HepG2 (cell line): Measurements from ENCODE around the gene EPC1. TPM values are rescaled to one million over a fixed set of nuclear protein-coding genes. Genes with fewer than 3 reads are reported as not detected.
A peak's percentile ranks its signal among the peaks of the same experiment; 100 is the strongest.

Experiments used
- ARID3A ChIP-seq: IDR thresholded peaks from 2 replicates; pipeline ENCODE4 v1.6.1; 2012; ENCODE audit warnings: low read depth, low read length, improper control_type of control experiment
- CREM ChIP-seq, 2 experiments: sonication (generic) in 1 of 2; formaldehyde crosslinking in 1 of 2; IDR thresholded peaks; 2 replicates each; pipeline versions ENCODE4 v1.4.0 to v1.6.1; 2016 to 2020; ENCODE audit warnings: antibody characterized with exemption in 1 of 2, mild to moderate bottlenecking in 1 of 2, missing genetic modification reagents in 1 of 2
- FIP1L1 ChIP-seq: fragments of 200-400 bp; formaldehyde crosslinking; IDR thresholded peaks from 2 replicates; pipeline ENCODE4 v1.6.1; 2018; ENCODE audit warnings: low read depth, mild to moderate bottlenecking, low read length, moderate library complexity, borderline replicate concordance; ENCODE audit not compliant: insufficient read depth
- FUBP1 ChIP-seq: sonication (generic); formaldehyde crosslinking; IDR thresholded peaks from 2 replicates; pipeline ENCODE4 v1.5.1; 2020; ENCODE audit warnings: missing genetic modification reagents, mild to moderate bottlenecking, borderline replicate concordance
- KLF13 ChIP-seq: sonication (generic); formaldehyde crosslinking; IDR thresholded peaks from 2 replicates; pipeline ENCODE4 v1.4.0; 2020; ENCODE audit warnings: mild to moderate bottlenecking, missing genetic modification reagents
- MTF1 ChIP-seq: sonication (generic); formaldehyde crosslinking; IDR thresholded peaks from 2 replicates; pipeline ENCODE4 v1.5.0; 2020; ENCODE audit warnings: missing genetic modification reagents
- NFAT5 ChIP-seq: sonication (generic); formaldehyde crosslinking; IDR thresholded peaks from 2 replicates; pipeline ENCODE4 v1.4.0; 2020; ENCODE audit warnings: missing genetic modification reagents
- PRDM4 ChIP-seq: sonication (generic); formaldehyde crosslinking; IDR thresholded peaks from 2 replicates; pipeline ENCODE4 v1.9.0; 2021; ENCODE audit warnings: missing genetic modification reagents, borderline replicate concordance
- SSRP1 ChIP-seq: IDR thresholded peaks from 2 replicates; pipeline ENCODE4 v1.6.1; 2016; ENCODE audit warnings: control low read depth
- ZFP62 ChIP-seq: sonication (generic); formaldehyde crosslinking; IDR thresholded peaks from 2 replicates; pipeline ENCODE4 v1.4.0; 2020; ENCODE audit warnings: missing genetic modification reagents
- ZNF781 ChIP-seq: sonication (generic); formaldehyde crosslinking; IDR thresholded peaks from 2 replicates; pipeline ENCODE4 v1.5.1; 2020; ENCODE audit warnings: borderline replicate concordance, mild to moderate bottlenecking, missing genetic modification reagents; ENCODE audit errors: not compliant biosample characterization
- polyA plus RNA-seq, 8 experiments: library from polyadenylated mRNA; depleted of rRNA in 3 of 8; stranded (reverse) in 7 of 8; unstranded in 1 of 8; fragments of >200 nt; fragmentation: Illumina TruSeq in 4 of 8; extraction: Trizol in 4 of 8; gene quantifications; 2 replicates each; pipeline versions ENCODE4 v1.2.1 to v1.2.3, GENCODE V29; 2011 to 2016; ENCODE audit warnings: low read depth in 4 of 8, missing spikeins in 1 of 8, mixed read lengths in 1 of 8; ENCODE audit not compliant: insufficient read depth in 1 of 8
- total RNA-seq, 5 experiments: library from RNA; depleted of rRNA; stranded (reverse); fragments of >200 nt; fragmentation: Illumina TruSeq; extraction: Trizol; gene quantifications; 2 replicates each; pipeline ENCODE4 v1.2.3, GENCODE V29; 2016; ENCODE audit warnings: low read depth in 1 of 5

The EPC1 gene
- total and polyA plus RNA-seq, 2 of the 13 experiments (the other 11 are each of a cell fraction or from before 2014, with no cell fraction given): 28.7 to 44.2 TPM

- TF ChIP-seq ARID3A (0 out of 2 replicates have a peak, but pooled peaks have one; percentile 22), NFAT5 (CRISPR knock-in tag) (no peak), ZNF781 (no peak), KLF13 (no peak), ZFP62 (no peak), MTF1 (CRISPR knock-in tag) (peak; percentile 96), FUBP1 (CRISPR knock-in tag) (no peak), SSRP1 (CRISPR knock-in tag) (no peak), CREM (IDR thresholded peaks at IDR 0.05) (0 out of 2 replicates have a peak, but pooled peaks have one; percentile 25), CREM (CRISPR knock-in tag; IDR thresholded peaks at IDR 0.05) (no peak), PRDM4 (CRISPR knock-in tag) (no peak), FIP1L1 (no peak)
Observed at GRCh38 chr10:32377458-32378259, 30.7 kb upstream of the EPC1 start (continued).
